ENCODE data around the gene CCDC126. TPM values are rescaled to one million over a fixed set of nuclear protein-coding genes. Genes with fewer than 3 reads are reported as not detected.

CCDC126 gene
- total and polyA plus RNA-seq, 12 donors, result 1.7 to 48.0 (median 10.9) TPM

DNA sequence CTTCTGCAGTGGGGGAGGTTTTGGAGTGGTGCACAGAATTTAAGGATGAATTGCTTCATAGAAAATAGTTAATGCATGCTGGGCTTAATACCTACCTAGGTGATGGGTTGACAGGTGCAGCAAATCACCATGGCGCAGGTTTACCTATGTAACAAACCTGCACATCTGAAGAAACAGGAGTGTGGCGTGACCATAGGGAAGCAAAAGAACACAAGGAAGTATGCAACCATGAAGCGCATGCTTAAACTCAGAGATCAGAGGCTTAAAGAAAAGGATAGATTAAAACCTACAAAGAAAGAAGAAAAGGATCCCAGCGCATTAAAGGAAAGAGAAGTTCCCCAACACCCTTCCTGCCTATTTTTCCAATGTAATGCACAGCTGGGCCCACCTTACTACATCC lies 22.0 kb downstream of the CCDC126 start:
- Histone ChIP-seq H3K4me1 (replicated peaks in 1 of 2) (no peaks in the 10 kb centered on the region), H3K27ac (no peak overlapping the region), H3K9me3 (replicated peaks in 1 of 3) (no peaks in the 10 kb centered on the region), H3K27me3 (no peaks in the 10 kb centered on the region), H3K36me3 (replicated peaks in 1 of 2) (no peaks in the 10 kb centered on the region), H3K4me3 (no peak overlapping the region)
- intact Hi-C loops (cut with DNase I), result no loop called here
- TF ChIP-seq, protein P1, sequence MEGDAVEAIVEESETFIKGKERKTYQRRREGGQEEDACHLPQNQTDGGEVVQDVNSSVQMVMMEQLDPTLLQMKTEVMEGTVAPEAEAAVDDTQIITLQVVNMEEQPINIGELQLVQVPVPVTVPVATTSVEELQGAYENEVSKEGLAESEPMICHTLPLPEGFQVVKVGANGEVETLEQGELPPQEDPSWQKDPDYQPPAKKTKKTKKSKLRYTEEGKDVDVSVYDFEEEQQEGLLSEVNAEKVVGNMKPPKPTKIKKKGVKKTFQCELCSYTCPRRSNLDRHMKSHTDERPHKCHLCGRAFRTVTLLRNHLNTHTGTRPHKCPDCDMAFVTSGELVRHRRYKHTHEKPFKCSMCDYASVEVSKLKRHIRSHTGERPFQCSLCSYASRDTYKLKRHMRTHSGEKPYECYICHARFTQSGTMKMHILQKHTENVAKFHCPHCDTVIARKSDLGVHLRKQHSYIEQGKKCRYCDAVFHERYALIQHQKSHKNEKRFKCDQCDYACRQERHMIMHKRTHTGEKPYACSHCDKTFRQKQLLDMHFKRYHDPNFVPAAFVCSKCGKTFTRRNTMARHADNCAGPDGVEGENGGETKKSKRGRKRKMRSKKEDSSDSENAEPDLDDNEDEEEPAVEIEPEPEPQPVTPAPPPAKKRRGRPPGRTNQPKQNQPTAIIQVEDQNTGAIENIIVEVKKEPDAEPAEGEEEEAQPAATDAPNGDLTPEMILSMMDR (IDR thresholded peaks at IDR 0.05), result no peak
- no peak for TF ChIP-seq POLR2A (IDR thresholded peaks at IDR 0.05)
- DNase-seq, result no peak
- 95 to 100% (median 97%) methylated on average over 4 of the region's 4 CpGs for WGBS, 4 donors

DNA sequence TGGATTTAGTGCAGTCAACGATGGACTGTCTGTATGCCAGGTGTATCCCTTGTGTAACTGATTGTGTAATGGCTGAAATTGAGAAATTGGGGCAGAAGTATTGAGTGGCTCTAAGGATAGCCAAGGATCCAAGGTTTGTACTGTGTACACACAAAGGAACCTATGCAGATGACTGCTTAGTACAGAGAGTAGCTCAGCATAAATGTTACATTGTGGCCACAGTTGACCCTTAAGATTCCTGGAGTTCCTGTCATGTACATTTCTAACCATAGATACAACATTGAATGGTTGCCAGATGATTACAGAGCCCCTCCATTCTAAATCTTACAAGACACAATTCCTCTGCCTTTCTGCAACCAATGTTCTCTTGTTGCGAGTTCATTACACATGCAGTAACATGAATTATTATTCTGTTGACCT lies 25.3 kb downstream of the CCDC126 start:
- intact Hi-C loops (cut with DNase I), result no loop called here
- no peaks in the 10 kb centered on the region for H3K9me3 ChIP-seq (replicated peaks in 1 of 3)
- no peaks in the 10 kb centered on the region for H3K27me3 ChIP-seq
- WGBS, 4 donors, result 74 to 78% (median 75%) methylated on average over 2 of the region's 2 CpGs
- DNase-seq, result no peak
- H3K36me3 ChIP-seq (replicated peaks in 1 of 2), result no peaks in the 10 kb centered on the region
- TF ChIP-seq, protein P1 (IDR thresholded peaks at IDR 0.05), result no peak
- no peak for TF ChIP-seq POLR2A (IDR thresholded peaks at IDR 0.05)
- H3K4me1 ChIP-seq (replicated peaks in 1 of 2), result no peaks in the 10 kb centered on the region
- no peak overlapping the region for H3K4me3 ChIP-seq
- H3K27ac ChIP-seq, result no peak overlapping the region

DNA sequence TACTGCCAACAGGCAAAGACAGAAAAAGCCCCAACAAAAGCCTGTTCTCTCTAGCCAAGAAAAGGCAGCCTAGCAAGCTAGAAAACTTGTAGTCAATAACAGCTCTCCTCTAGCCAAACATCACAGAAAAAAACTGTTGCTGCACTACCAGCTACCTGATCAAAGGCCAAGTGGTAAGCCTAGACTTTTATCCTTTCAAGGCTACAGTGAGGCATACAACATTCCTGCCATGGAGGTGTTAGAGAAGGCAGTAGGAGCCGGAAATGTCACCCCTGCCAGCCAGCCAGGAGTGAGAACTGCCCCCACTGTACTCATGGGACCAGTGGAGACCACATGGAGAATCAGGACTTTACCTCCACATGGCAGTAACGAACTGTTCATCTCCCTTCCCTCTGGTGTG lies 31.2 kb downstream of the CCDC126 start:
- Histone ChIP-seq H3K27me3 (no peaks in the 10 kb centered on the region), H3K4me3 (no peak overlapping the region), H3K9me3 (replicated peaks in 1 of 3) (no peaks in the 10 kb centered on the region), H3K27ac (no peak overlapping the region), H3K4me1 (replicated peaks in 1 of 2) (no peaks in the 10 kb centered on the region), H3K36me3 (replicated peaks in 1 of 2) (no peaks in the 10 kb centered on the region)
- intact Hi-C loops (cut with DNase I), result no loop called here
- no peak for DNase-seq
- TF ChIP-seq, protein P1 (IDR thresholded peaks at IDR 0.05), result no peak
- WGBS, 4 donors, result 80 to 87% (median 84%) methylated on average over 1 to 2 of the region's 2 CpGs

DNA sequence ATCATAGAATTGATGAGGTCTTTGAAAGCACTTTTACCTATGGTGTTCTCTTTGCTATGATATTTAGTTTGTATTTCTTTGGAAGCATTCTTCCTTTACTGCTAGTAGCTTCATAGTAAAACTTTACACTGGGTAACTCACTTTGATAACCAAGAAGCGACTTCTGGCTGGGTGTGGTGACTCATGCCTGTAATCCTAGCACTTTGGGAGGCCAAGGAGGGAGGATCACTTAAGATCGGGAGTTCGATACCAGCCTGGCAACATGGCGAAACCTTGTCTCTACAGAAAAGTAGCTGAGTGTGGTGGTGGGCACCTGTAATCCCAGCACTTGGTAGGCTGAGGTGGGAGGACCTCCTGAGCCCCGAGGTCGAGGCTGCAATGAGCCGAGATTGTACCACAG lies 36.2 kb downstream of the CCDC126 start:
- intact Hi-C loops (cut with DNase I), result no loop called here
- 96 to 98% (median 97%) methylated on average over 7 of the region's 7 CpGs for WGBS, 4 donors
- H3K36me3 ChIP-seq (replicated peaks in 1 of 2), result no peaks in the 10 kb centered on the region
- H3K9me3 ChIP-seq (replicated peaks in 1 of 3), result no peaks in the 10 kb centered on the region
- H3K27me3 ChIP-seq, result no peaks in the 10 kb centered on the region
- no peak for DNase-seq
- TF ChIP-seq POLR2A (IDR thresholded peaks at IDR 0.05), result no peak
- TF ChIP-seq, protein P1 (IDR thresholded peaks at IDR 0.05), result no peak
- no peaks in the 10 kb centered on the region for H3K4me1 ChIP-seq (replicated peaks in 1 of 2)
- no peak overlapping the region for H3K27ac ChIP-seq
- H3K4me3 ChIP-seq, result no peak overlapping the region
